B cell (primary cell): ENCODE measurements around the gene FAM53A. TPM values are rescaled to one million over a fixed set of nuclear protein-coding genes. Genes with fewer than 3 reads are reported as not detected.

Source experiments
- ATAC-seq: fragments of 200-7000 bp; cut with Tn5 transposase; one replicate; pipeline ENCODE4 v1.10.0; 2021; ENCODE audit warnings: low read depth, mild to moderate bottlenecking, moderate number of reproducible peaks, moderate library complexity
- CTCF ChIA-PET: fragments of 350-600 bp; sonication (Branson Sonifier 250); formaldehyde crosslinking; loops from one replicate; lab custom pipeline; 2021; ENCODE audit warnings: antibody characterized with exemption, inconsistent platforms; lab: Charles Lee
- POLR2A ChIA-PET: fragments of 350-600 bp; sonication (Branson Sonifier 250); formaldehyde crosslinking; loops from one replicate; lab custom pipeline; 2021; ENCODE audit warnings: antibody characterized with exemption; lab: Charles Lee
- DNase-seq: peaks from one replicate; pipeline ENCODE4 v3.0.0; 2013
- H2AFZ ChIP-seq: 2 replicates; pipeline ENCODE4 v1.6.1; 2012; ENCODE audit warnings: mild to moderate bottlenecking, low read depth, low read length; ENCODE audit not compliant: insufficient read depth, poor library complexity, severe bottlenecking
- H3K27ac ChIP-seq, 2 donors: 1 replicate in 1 of 2; 2 replicates in 1 of 2; pipeline ENCODE4 v1.5.1; 2012 to 2013; ENCODE audit warnings: low read length in 2 of 2, mild to moderate bottlenecking in 2 of 2, moderate library complexity in 1 of 2
- H3K27me3 ChIP-seq, 4 experiments: fragments of 200-600 bp in 1 of 4; sonication (generic) in 1 of 4; replicated peaks in 1 of 4; 1 replicate in 2 of 4; 2 replicates in 2 of 4; pipeline versions ENCODE4 v1.6.1 to v1.7.0; 2013 to 2016; ENCODE audit warnings: low read length in 3 of 4, mild to moderate bottlenecking in 2 of 4, mixed read lengths in 1 of 4, moderate library complexity in 1 of 4; ENCODE audit not compliant: insufficient read depth in 4 of 4, control insufficient read depth in 3 of 4; ENCODE audit errors: control extremely low read depth in 1 of 4
- H3K36me3 ChIP-seq, 2 experiments: replicated peaks in 1 of 2; 1 replicate in 1 of 2; 2 replicates in 1 of 2; pipeline versions ENCODE4 v1.6.1 to v1.7.1; 2013; ENCODE audit warnings: low read length in 1 of 2; ENCODE audit not compliant: insufficient read depth in 2 of 2, control insufficient read depth in 1 of 2; ENCODE audit errors: control extremely low read depth in 1 of 2, extremely low read depth in 1 of 2
- H3K4me1 ChIP-seq, 2 donors: fragments of 200-600 bp in 1 of 2; sonication (generic) in 1 of 2; 1 replicate in 1 of 2; 2 replicates in 1 of 2; pipeline versions ENCODE4 v1.5.1 to v1.6.1; 2013 to 2017; ENCODE audit warnings: low read length in 2 of 2; ENCODE audit not compliant: control insufficient read depth in 2 of 2, insufficient read depth in 2 of 2
- H3K4me2 ChIP-seq: replicated peaks from 2 replicates; pipeline ENCODE3; 2012; ENCODE audit warnings: mild to moderate bottlenecking, low read depth, low read length; ENCODE audit not compliant: poor library complexity, severe bottlenecking
- H3K4me3 ChIP-seq, 5 experiments: fragments of 200-600 bp in 1 of 5; sonication (generic) in 1 of 5; 1 replicate in 3 of 5; 2 replicates in 2 of 5; pipeline versions ENCODE4 v1.5.1 to v1.7.0; 2011 to 2016; ENCODE audit warnings: low read length in 4 of 5, mild to moderate bottlenecking in 4 of 5, low read depth in 2 of 5, control low read depth in 1 of 5, moderate library complexity in 1 of 5; ENCODE audit not compliant: insufficient read depth in 1 of 5; ENCODE audit errors: control extremely low read depth in 1 of 5, extremely low read depth in 1 of 5
- H3K79me2 ChIP-seq: fragments of 200-600 bp; sonication (generic); one replicate; pipeline ENCODE4 v1.6.0; 2016; ENCODE audit warnings: low read length; ENCODE audit not compliant: control insufficient read depth, insufficient read depth
- H3K9ac ChIP-seq: fragments of 200-600 bp; sonication (generic); 2 replicates; pipeline ENCODE4 v1.6.1; 2017; ENCODE audit warnings: mild to moderate bottlenecking, low read length, moderate library complexity
- H3K9me3 ChIP-seq, 3 donors: one replicate each; pipeline versions ENCODE4 v1.6.1 to v1.7.1; 2013; ENCODE audit warnings: low read length in 2 of 3; ENCODE audit not compliant: control insufficient read depth in 2 of 3, insufficient read depth in 1 of 3; ENCODE audit errors: control extremely low read depth in 1 of 3
- H4K20me1 ChIP-seq: 2 replicates; pipeline ENCODE4 v1.6.0; 2012; ENCODE audit warnings: mild to moderate bottlenecking, low read length; ENCODE audit not compliant: insufficient read depth, control insufficient read depth, poor library complexity, severe bottlenecking
- H3K27ac Mint-ChIP-seq: one replicate; pipeline ENCODE4 v1.8.0; 2021; ENCODE audit warnings: mixed read lengths
- H3K27me3 Mint-ChIP-seq: one replicate; pipeline ENCODE4 v1.8.0; 2021; ENCODE audit warnings: mixed read lengths
- H3K4me1 Mint-ChIP-seq: one replicate; pipeline ENCODE4 v1.8.0; 2021; ENCODE audit warnings: mixed read lengths
- H3K4me3 Mint-ChIP-seq: one replicate; pipeline ENCODE4 v1.8.0; 2021; ENCODE audit warnings: mixed read lengths
- H3K9me3 Mint-ChIP-seq: one replicate; pipeline ENCODE4 v1.8.0; 2022; ENCODE audit warnings: mixed read lengths; ENCODE audit not compliant: insufficient read depth
- EZH2 ChIP-seq: IDR thresholded peaks from 2 replicates; pipeline ENCODE4 v1.6.1; 2012; ENCODE audit warnings: borderline replicate concordance, low read depth, mild to moderate bottlenecking, moderate library complexity, low read length; ENCODE audit not compliant: insufficient read depth, poor library complexity, severe bottlenecking
- WGBS: methylation state at CpG from one replicate; pipeline ENCODE4 v1.1.5; 2013; ENCODE audit warnings: missing lambda C conversion rate; ENCODE audit not compliant: insufficient coverage; 5-methylcytosine and 5-hydroxymethylcytosine counted together
- intact Hi-C: fragments of 100-400 bp; cut with micrococcal nuclease; formaldehyde crosslinking; loops from one replicate; pipeline ENCODE4 v1.10.0; 2022
- polyA plus RNA-seq: library from polyadenylated mRNA; depleted of rRNA; stranded (reverse); fragments of >200 nt; gene quantifications from 2 replicates; pipeline ENCODE4 v1.2.3, GENCODE V29; 2012
- total RNA-seq, 2 donors: library from RNA; stranded (reverse); fragments of 120-200 nt in 1 of 2; gene quantifications; 1 replicate in 1 of 2; 2 replicates in 1 of 2; pipeline versions ENCODE4 v1.2.3 to v1.2.4, GENCODE V29; 2013 to 2022
- TF ChIP-seq, protein P1 (sequence below): fragments of 200-600 bp; IDR thresholded peaks from one replicate; pipeline ENCODE4 v1.8.0; 2022; ENCODE audit warnings: antibody characterized with exemption, mild to moderate bottlenecking

The FAM53A gene
- total and polyA plus RNA-seq, 2 donors (not counting 1 experiment from before 2014, with no cell fraction given), result 2.2 to 4.2 TPM

DNA sequence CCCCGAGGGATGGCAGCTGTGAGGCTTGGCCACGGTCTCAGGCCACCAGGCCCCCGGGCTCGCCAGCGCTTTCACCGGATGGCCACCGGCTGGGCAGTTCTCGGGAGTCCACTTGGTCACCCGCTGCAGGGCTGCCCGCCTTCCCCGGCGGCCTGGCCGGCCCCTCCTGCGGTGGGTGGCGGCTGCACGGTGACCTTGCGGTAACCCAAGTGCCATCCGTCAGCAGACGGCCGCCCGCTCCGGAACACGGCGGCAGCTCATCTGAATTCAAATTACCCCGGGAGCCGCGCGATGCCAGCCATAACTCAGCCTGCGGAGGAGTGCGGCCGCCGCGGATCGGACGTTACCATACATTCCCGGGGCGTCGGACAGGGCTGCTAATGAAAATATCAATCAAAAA lies 60.7 kb downstream of the FAM53A start:
- H3K4me3 ChIP-seq, result no peak overlapping the region
- H3K4me3 Mint-ChIP-seq, result no peak overlapping the region
- TF ChIP-seq EZH2, result no peak
- TF ChIP-seq, protein P1, sequence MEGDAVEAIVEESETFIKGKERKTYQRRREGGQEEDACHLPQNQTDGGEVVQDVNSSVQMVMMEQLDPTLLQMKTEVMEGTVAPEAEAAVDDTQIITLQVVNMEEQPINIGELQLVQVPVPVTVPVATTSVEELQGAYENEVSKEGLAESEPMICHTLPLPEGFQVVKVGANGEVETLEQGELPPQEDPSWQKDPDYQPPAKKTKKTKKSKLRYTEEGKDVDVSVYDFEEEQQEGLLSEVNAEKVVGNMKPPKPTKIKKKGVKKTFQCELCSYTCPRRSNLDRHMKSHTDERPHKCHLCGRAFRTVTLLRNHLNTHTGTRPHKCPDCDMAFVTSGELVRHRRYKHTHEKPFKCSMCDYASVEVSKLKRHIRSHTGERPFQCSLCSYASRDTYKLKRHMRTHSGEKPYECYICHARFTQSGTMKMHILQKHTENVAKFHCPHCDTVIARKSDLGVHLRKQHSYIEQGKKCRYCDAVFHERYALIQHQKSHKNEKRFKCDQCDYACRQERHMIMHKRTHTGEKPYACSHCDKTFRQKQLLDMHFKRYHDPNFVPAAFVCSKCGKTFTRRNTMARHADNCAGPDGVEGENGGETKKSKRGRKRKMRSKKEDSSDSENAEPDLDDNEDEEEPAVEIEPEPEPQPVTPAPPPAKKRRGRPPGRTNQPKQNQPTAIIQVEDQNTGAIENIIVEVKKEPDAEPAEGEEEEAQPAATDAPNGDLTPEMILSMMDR, result no peak
- intact Hi-C loops, result no loop called here
- no peak overlapping the region for H3K9ac ChIP-seq
- ChIA-PET POLR2A (no interaction called here), CTCF (no interaction called here)
- 97% methylated on average over 34 of the region's 38 CpGs for WGBS
- H3K27me3 Mint-ChIP-seq, result no peaks in the 10 kb centered on the region
- H2AFZ ChIP-seq, result no peak overlapping the region
- DNase-seq, result no peak
- ATAC-seq, result no peak
- no peak overlapping the region for H3K27ac Mint-ChIP-seq
- H3K9me3 ChIP-seq, result peaks cover 0 to 25% (median 2%) of the 10 kb centered on the region in 3 donors
- no peaks in the 10 kb centered on the region for H3K4me1 ChIP-seq
- no peak overlapping the region for H3K4me2 ChIP-seq
- no peaks in the 10 kb centered on the region for H3K4me1 Mint-ChIP-seq
- no peaks in the 10 kb centered on the region for H4K20me1 ChIP-seq
- H3K9me3 Mint-ChIP-seq, result no peaks in the 10 kb centered on the region
- no peaks in the 10 kb centered on the region for H3K36me3 ChIP-seq
- no peak overlapping the region for H3K27ac ChIP-seq
- no peaks in the 10 kb centered on the region for H3K79me2 ChIP-seq
- no peaks in the 10 kb centered on the region for H3K27me3 ChIP-seq

- WGBS, result 84% methylated on average over 17 of the region's 17 CpGs
- ATAC-seq (no peak), DNase-seq (no peak)
- POLR2A ChIA-PET, result no interaction called here
- H4K20me1 ChIP-seq, result no peaks in the 10 kb centered on the region
- H3K4me1 Mint-ChIP-seq, result no peaks in the 10 kb centered on the region
- H3K27ac ChIP-seq, result no peak overlapping the region
- TF ChIP-seq EZH2, result no peak
- TF ChIP-seq, protein P1, result no peak
- no peaks in the 10 kb centered on the region for H3K4me1 ChIP-seq
- H3K4me3 ChIP-seq, result no peak overlapping the region
- H3K9ac ChIP-seq, result no peak overlapping the region
- no peaks in the 10 kb centered on the region for H3K36me3 ChIP-seq
- H3K4me3 Mint-ChIP-seq, result no peak overlapping the region
- no peaks in the 10 kb centered on the region for H3K27me3 Mint-ChIP-seq
- CTCF ChIA-PET, result no interaction called here
- H3K9me3 ChIP-seq, result peaks cover 0 to 29% (median 3%) of the 10 kb centered on the region in 3 donors
- H3K4me2 ChIP-seq, result no peak overlapping the region
- H3K27ac Mint-ChIP-seq, result no peak overlapping the region
- H3K27me3 ChIP-seq, result no peaks in the 10 kb centered on the region
- H3K9me3 Mint-ChIP-seq, result peaks cover under 1% of the 10 kb centered on the region
- H3K79me2 ChIP-seq, result no peaks in the 10 kb centered on the region
- intact Hi-C loops, result no loop called here
- H2AFZ ChIP-seq, result no peak overlapping the region
Observed at GRCh38 chr4:1622956-1623355, 61.2 kb downstream of the FAM53A start.
